ENCODE data around the gene ATP6V1G2. TPM values are rescaled to one million over a fixed set of nuclear protein-coding genes. Genes with fewer than 3 reads are reported as not detected.
"Not testable (repeated sequence)": the region's sequence is repeated elsewhere in the genome, so short reads cannot be mapped to it uniquely, and the experiment has no call there.

The ATP6V1G2 gene
- total RNA-seq, 4 donors from 2014 or later: 1.2 to 1.6 TPM; not detected in 2

DNA sequence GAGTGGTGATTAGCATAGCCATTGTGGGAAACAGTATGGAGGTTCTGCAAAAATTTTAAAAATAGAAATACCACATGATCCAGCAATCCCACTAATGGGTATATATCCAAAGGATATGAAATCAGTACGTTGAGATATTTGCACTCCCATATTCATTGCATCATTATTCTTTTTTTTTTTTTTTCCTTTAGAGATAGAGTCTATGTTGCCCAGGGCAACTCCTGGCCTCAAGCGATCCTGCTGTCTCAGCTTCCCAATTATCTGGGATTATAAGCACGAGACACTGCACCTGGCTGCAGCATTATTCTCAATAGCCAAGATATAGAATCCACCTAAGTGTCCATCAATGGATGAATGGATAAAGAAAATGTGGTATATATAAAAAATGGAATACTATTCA is 24.6 kb downstream of the ATP6V1G2 start:
- Histone ChIP-seq H3K27me3 (no peaks in the 10 kb centered on the region), H3K36me3 (no peaks in the 10 kb centered on the region), H3K4me1 (no peaks in the 10 kb centered on the region), H3K4me3 (no peak overlapping the region), H3K27ac (no peak overlapping the region), H3K9me3 (no peaks in the 10 kb centered on the region)
- TF ChIP-seq, protein P1, sequence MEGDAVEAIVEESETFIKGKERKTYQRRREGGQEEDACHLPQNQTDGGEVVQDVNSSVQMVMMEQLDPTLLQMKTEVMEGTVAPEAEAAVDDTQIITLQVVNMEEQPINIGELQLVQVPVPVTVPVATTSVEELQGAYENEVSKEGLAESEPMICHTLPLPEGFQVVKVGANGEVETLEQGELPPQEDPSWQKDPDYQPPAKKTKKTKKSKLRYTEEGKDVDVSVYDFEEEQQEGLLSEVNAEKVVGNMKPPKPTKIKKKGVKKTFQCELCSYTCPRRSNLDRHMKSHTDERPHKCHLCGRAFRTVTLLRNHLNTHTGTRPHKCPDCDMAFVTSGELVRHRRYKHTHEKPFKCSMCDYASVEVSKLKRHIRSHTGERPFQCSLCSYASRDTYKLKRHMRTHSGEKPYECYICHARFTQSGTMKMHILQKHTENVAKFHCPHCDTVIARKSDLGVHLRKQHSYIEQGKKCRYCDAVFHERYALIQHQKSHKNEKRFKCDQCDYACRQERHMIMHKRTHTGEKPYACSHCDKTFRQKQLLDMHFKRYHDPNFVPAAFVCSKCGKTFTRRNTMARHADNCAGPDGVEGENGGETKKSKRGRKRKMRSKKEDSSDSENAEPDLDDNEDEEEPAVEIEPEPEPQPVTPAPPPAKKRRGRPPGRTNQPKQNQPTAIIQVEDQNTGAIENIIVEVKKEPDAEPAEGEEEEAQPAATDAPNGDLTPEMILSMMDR (IDR thresholded peaks at IDR 0.05): no peak
- TF ChIP-seq POLR2A (IDR thresholded peaks at IDR 0.05): no peak
- intact Hi-C loops (cut with DNase I; ENCODE audit: low total_unique reads): no loop called here
- no peak for DNase-seq

DNA sequence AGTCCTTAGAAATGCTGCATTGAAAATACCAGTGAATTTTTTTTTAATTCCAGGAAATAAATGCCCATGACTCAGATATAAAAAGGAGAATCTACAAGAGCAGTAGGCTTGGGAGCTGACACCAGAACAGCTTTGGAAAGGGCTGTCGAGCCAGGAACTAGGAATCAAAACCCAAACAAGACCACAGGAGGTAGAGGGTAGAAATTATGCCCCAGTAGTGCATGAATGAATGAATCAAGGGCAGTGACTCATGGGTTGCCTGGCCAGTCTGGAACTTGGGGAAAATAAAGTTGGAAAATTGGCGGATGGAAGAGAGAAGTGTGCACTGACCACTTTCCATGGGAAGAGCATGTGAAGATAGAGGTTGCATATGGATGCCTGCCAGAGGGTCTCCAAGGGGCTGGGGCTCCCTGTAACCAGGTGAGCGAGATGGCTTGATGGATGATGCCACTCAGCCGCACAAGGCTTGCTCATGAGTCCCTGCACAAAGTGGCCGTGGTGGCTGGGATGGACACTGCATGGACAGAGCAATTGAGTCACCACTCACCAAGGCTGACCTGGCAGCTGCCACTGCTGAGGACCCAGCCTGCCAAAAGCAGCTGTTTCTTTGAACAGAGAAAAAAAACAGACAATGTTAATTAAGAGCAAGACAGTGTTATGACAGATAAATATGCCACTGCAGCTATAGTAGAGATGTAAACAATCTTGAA is 32.8 kb downstream of the ATP6V1G2 start:
- Histone ChIP-seq H3K36me3 (no peaks in the 10 kb centered on the region), H3K27ac (no peak overlapping the region), H3K27me3 (no peaks in the 10 kb centered on the region), H3K4me3 (no peak overlapping the region), H3K9me3 (no peaks in the 10 kb centered on the region), H3K4me1 (no peaks in the 10 kb centered on the region)
- intact Hi-C loops (cut with DNase I; ENCODE audit: low total_unique reads): no loop called here
- TF ChIP-seq, protein P1 (IDR thresholded peaks at IDR 0.05): no peak
- TF ChIP-seq POLR2A (IDR thresholded peaks at IDR 0.05): no peak
- no peak for DNase-seq

DNA sequence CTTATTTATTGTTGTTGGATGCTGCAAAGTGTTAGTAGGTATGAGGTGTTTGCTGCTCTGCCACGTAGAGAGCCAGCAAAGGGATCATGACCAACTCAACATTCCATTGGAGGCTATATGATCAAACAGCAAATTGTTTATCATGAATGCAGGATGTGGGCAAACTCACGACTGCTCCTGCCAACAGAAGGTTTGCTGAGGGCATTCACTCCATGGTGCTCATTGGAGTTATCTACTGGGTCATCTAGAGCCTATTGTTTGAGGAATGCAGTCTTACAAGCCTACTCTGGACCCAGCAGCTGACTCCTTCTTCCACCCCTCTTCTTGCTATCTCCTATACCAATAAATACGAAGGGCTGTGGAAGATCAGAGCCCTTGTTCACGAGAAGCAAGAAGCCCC is 36.4 kb downstream of the ATP6V1G2 start:
- no peak for DNase-seq
- no peaks in the 10 kb centered on the region for H3K27me3 ChIP-seq
- no peak overlapping the region for H3K27ac ChIP-seq
- H3K4me3 ChIP-seq: no peak overlapping the region
- intact Hi-C loops (cut with DNase I; ENCODE audit: low total_unique reads): no loop called here
- no peaks in the 10 kb centered on the region for H3K4me1 ChIP-seq
- H3K9me3 ChIP-seq: no peaks in the 10 kb centered on the region
- TF ChIP-seq, protein P1 (IDR thresholded peaks at IDR 0.05): no peak
- TF ChIP-seq POLR2A (IDR thresholded peaks at IDR 0.05): no peak
- no peaks in the 10 kb centered on the region for H3K36me3 ChIP-seq

DNA sequence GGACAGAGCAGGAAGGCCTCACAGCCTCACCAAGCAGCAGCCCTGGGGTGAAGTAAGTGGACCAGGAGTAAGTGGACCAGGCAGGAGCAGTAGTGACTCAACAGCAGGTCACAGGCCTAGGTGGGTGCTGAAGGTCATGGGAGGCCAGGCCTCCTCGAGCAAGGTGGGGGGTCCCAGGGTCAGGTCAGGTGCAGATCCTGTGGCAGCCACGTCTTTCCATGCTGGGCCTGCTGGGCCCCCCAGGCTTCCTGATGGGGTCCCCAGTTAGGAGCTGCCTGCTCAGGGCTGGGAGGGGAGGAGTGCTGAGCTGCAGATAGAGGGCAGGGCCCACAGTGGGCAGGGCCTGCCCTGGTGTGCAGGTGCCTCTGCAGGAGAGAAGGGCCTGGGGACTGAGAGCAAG is 37.4 kb downstream of the ATP6V1G2 start:
- H3K36me3 ChIP-seq; H3K27me3 ChIP-seq; H3K4me3 ChIP-seq; intact Hi-C loops (cut with DNase I; ENCODE audit: low total_unique reads); H3K9me3 ChIP-seq; H3K27ac ChIP-seq; H3K4me1 ChIP-seq; DNase-seq: not testable (repeated sequence)

DNA sequence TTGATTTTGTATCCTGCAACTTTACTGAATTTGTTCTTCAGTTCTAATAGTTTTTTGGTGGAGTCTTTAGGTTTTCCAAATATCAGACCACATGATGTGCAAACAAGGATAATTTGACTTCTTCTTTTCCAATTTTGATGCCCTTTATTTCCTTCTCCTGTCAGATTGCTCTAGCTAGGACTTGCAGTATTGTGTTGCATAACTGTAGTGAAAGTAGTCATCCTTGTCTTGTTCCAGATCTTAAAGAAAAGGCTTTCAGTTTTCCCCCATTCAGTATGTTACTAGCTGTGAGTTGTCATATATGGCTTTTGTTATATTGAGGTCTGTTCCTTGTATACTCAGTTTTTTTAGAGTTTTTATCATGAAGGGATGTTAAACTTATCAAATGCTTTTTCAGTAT is 43.8 kb downstream of the ATP6V1G2 start:
- intact Hi-C loops (cut with DNase I; ENCODE audit: low total_unique reads): no loop called here
- no peak overlapping the region for H3K27ac ChIP-seq
- no peaks in the 10 kb centered on the region for H3K36me3 ChIP-seq
- H3K4me3 ChIP-seq: no peak overlapping the region
- H3K27me3 ChIP-seq: no peaks in the 10 kb centered on the region
- H3K4me1 ChIP-seq: peaks cover 0 to 3% of the 10 kb centered on the region in 2 donors
- H3K9me3 ChIP-seq: no peaks in the 10 kb centered on the region
- no peak for DNase-seq
- TF ChIP-seq, protein P1 (IDR thresholded peaks at IDR 0.05): no peak
- no peak for TF ChIP-seq POLR2A (IDR thresholded peaks at IDR 0.05)

- intact Hi-C loops (cut with DNase I; ENCODE audit: low total_unique reads); H3K4me3 ChIP-seq; H3K36me3 ChIP-seq; DNase-seq; H3K4me1 ChIP-seq; H3K9me3 ChIP-seq; H3K27ac ChIP-seq; H3K27me3 ChIP-seq: not testable (repeated sequence)
Measured at GRCh38 chr6:31499648-31500047, 46.8 kb downstream of the ATP6V1G2 start.

Measured in uterus (tissue), 4 donors.